GM19328 (cell line): ENCODE results near the gene BTBD17.
"Not testable (repeated sequence)": the region's sequence is repeated elsewhere in the genome, so short reads cannot be mapped to it uniquely, and the experiment has no call there.

Experiments used
- ATAC-seq: cut with Tn5 transposase; IDR thresholded peaks from one replicate; pipeline ENCODE4 v1.9.1; 2021; ENCODE audit warnings: mild to moderate bottlenecking, moderate library complexity; ENCODE audit not compliant: unreplicated experiment

The BTBD17 gene, protein sequence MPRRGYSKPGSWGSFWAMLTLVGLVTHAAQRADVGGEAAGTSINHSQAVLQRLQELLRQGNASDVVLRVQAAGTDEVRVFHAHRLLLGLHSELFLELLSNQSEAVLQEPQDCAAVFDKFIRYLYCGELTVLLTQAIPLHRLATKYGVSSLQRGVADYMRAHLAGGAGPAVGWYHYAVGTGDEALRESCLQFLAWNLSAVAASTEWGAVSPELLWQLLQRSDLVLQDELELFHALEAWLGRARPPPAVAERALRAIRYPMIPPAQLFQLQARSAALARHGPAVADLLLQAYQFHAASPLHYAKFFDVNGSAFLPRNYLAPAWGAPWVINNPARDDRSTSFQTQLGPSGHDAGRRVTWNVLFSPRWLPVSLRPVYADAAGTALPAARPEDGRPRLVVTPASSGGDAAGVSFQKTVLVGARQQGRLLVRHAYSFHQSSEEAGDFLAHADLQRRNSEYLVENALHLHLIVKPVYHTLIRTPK

DNA sequence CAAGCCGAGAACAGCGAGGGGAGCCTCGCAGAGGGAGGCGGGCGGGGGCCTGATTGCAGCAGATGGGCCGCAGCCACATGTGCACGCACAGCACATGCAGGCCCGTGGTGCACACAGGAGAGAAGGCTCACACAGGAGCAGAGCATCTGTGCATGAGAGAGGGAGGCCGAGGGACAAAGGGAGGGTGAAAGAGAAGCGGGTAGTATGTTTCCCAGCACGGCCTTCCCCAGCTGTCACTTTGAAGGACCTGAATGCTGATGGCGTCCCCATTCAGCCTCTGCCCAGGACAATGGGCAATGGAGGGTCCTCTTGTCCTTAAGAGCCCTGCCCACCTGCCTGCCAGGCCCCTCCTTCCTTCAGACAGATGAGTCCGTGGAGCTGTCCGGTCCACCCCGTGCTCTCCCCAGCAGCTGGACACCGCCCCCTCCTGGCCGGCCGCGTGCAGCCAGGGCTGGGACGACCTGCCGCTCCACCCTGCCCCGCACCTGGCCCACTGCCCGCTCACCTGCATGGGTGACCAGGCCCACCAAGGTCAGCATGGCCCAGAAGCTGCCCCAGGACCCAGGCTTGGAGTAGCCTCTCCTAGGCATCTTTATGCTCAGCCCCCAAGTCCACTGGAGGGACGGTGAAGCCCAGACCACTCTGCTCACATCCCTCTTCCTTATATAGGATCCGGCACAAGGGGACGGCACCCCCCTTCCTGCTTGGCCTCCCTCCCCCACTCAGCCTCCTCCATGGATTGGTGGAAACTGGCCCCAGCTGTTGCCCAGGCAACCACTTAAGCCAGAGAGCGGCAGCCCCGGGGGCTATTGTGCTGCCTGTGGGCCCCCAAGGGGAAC, at the start of gene BTBD17:
TSS of gene BTBD17 (minus strand) at position 639 of the 839 bp plus-strand sequence. CDS start at position 590, 49 bp downstream.
- no peak for ATAC-seq

- ATAC-seq, result no peak
Measured at GRCh38 chr17:74410001-74410443, 48.4 kb upstream of the BTBD17 start.

DNA sequence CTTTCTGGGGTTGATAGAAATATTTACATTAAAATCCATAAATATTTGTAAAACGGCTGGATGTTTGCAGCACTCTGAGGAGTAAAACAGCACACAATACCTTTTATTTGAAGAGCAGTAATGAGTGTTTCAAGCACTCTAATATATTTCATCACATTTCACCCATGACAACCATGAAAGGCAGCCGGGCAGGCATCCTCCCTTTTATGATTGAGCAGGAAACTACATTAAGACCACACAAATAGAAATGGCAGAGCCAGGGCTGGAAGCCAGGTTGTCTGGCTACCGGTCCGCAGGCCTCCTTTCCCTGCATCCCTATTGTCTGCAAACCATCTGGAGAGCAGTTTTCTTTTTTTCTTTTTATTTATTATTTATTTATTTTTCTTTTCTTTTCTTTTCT, 47.1 kb upstream of the BTBD17 start:
- no peak for ATAC-seq

GRCh38 chr17:74408262-74408661, 46.6 kb upstream of the BTBD17 start:
- ATAC-seq, result no peak

DNA sequence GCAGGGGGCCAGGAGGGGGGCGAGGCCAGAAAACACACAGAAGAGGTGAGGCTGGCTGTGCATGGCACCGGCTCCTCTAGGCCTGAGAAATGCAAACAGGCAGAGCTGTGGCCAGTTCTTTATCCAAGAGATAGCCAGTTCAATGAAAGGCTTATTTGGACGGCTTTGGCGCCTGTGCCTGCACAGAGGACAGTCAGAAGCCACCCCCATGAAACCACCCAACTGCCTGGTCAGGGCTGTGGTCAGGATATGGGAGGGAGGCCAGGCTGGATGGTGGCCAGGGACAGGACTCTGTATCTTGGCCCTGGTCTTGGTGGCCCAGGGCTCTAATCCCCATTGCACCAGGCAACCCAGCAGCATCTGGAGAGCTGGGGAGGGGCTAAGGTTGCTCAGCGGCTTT, 45.7 kb upstream of the BTBD17 start:
- no peak for ATAC-seq

DNA sequence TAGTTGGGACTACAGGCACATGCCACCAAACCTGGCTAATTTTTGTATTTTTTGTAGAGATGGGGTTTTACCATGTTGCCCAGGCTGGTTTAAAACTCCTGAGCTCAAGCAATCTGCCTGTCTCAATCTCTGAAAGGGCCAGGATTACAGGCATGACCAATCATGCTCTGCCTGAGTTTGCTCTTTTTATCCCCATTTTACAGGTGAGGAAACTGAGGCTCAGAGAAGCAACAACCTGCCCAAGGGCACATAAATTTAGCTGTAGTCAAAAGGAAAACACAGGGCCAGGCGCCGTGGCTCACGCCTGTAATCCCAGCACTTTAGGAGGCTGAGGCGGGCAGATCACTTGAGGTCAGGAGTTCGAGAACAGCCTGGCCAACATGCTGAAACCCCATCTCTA, 43.6 kb upstream of the BTBD17 start:
- not testable (repeated sequence) for ATAC-seq

DNA sequence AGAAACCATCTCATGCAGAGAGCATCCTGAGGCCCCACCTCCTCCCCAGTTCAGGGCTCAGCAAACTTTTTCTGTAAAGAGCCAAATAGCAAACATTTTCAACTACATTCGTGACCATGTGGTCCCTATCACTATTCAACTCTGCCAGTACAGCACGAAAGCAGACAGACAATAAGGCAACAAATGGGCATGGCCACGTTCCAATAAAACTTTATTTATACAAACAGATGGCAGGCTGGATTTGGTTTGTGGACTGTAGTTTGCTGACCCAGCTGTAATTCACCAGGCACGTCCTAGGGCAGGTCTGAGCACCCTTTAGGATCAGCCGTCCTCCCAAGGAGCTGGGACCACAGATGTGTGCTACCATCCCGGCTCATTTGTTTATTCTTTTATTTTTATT, 43.1 kb upstream of the BTBD17 start:
- no peak for ATAC-seq

GRCh38 chr17:74404218-74404617, 42.5 kb upstream of the BTBD17 start:
- ATAC-seq, result no peak

- no peak for ATAC-seq
Measured at GRCh38 chr17:74403512-74404137, 42.0 kb upstream of the BTBD17 start.

DNA sequence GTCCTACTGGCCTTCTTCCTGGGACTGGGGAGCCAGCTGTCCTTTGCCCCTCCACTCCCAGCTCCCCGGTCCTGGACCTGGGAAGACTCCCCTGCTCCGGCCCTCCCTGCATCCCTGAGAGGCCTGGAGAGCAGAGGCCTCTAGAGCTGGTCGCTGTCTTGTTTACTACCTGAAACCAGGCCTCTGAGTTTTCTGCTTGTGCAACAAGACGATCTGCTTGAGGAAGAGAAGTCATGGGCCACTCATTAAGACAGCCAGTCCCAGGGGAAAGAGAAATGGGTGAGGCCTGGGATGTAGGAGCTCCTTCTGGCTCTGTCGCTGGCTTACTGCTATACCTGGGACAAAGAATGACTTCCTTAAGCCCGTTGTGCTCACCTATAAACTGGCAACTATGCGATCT, 40.4 kb upstream of the BTBD17 start:
- no peak for ATAC-seq

DNA sequence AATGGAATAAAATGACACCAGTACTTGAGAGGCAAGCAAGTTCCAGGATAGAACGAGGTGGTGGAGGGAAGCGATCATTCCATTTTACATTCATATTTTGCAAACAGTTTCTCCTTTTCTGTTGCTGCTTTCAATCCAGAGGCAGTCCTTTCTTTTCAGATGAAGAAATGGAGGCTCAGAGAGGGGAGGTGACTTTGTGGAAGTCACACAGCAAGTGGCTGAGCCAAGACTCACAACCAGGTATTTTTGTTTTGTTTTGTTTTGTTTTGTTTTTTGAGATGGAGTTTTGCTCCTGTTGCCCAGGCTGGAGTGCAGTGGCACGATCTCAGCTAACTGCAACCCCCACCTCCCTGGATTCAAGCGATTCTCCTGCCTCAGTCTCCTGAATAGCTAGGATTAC, 34.9 kb upstream of the BTBD17 start:
- ATAC-seq, result no peak

- ATAC-seq, result no peak
Measured at GRCh38 chr17:74394977-74395376, 33.3 kb upstream of the BTBD17 start.

DNA sequence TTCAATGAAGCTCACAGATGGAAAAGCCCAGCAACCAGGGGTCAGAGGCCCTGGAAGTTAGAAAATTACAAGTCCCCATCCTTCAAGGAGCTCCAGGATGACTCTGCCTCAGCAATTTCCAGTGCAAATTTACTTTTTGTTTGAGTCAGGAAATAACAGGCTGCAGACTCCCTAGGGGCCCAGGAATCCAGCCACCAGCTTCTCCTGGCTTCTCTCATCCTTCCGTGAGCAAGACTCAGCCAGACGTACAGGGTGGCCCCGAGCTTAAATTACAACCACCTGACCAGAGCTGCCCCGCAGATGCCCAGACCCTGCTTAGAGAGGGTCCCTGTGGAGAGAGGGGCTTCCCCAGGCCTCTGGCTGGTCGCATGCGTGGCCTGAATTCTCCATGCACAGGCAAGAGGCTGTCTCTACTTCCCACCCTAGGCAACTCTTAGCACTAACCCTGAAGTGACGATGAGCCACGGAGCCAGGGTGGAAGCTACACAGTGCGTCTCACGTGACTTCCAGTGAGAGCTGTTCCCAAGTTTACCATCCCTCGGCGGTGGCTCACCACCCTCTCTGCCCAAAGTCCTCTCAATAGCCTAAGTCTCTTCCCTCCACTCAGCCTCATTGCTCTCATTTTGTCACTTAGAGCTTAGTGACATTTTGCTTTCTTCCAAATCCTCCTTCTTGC, 32.7 kb upstream of the BTBD17 start:
- no peak for ATAC-seq

DNA sequence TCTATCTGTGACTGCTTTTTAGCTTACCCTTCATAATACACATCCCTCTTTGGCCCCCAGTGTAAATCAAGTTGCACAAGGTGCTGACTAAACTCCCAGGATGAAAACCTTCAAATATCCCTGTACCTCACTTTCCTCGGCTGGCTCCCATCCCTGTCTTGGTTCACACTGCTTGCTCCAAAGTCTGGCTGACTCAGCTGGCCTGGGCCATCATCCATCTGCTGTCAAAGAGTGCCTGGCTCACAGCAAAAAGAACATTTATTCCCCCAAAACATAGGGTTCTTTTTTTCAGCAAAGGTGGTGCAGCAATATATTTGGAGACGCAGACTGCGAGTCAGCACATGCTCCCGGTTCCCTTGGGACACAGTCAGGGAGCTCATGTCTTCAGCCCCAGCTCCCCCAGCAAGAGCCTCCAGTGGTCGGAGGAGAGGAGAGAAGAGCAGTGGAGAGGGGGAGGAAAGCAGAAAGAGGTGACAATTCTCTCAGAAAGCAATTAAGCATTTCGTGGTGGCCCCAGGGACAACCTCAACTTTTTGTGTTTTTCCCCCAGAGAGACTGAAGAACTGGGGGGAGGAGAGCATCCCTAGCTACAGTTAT, 31.8 kb upstream of the BTBD17 start:
- no peak for ATAC-seq

DNA sequence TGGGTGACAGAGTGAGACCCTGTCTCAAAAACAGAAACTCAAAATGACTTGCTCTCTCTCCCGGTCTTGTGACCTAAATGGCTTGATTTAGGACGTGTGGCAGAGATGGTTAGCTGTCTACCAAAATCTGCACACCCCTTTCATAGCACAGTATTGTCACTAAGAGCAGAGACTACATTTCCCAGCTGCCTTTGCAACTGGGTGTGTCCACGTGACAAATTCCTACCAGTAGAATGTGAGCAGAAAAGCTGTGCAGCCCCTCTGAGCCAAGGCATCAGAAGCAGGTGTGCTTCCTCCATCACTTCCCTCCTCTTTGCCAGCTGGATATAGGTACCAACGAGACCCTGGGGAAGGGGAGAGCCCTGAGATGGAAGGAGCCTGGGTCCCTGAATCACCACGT, 31.2 kb upstream of the BTBD17 start:
- no peak for ATAC-seq

GRCh38 chr17:74391771-74392170, 30.1 kb upstream of the BTBD17 start:
- ATAC-seq, result no peak

DNA sequence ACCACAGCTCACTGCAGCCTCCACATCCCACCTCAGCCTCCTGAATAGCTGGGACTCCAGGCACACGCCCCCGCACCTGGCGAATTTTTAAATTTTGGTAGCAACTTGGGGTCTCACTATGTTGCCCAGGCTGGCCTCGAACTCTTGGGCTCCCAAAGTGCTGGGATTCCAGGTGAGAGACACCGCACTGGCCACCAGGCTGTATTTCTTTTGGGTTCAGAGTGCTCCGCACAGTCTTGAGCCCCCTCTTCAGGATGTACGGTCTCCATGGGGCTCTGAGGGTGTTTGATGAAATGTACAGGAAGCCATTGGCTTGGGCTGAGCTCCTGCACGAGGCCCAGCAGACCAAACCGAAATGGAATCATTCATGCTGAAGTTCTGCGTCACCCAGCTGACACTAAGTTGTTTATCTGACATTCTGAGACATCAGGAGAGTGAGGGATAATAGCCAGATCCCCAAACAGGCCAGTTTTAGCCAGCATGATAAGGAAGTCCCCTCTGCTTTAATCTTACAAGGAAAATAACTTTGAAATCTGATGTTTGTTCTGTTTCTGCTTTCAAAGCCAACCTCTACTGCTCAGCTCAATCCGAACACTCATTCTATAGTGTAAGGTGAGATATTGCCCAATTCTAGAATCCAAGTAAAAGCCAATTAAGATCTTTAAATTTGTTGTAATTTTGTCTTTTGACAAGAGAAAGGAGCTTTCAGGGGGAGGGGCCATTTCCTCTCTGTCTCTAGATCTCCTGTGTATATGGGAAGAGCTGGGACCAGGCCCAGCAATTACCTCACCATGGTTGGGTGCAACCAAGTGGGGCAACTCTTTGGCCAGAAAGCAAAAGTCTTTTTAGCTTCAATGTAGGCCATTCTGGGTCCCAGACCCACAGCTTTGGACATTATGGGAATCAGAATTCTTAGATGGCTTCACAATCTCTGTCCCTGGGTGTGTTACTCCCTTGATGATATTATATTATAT, 29.3 kb upstream of the BTBD17 start:
- no peak for ATAC-seq

DNA sequence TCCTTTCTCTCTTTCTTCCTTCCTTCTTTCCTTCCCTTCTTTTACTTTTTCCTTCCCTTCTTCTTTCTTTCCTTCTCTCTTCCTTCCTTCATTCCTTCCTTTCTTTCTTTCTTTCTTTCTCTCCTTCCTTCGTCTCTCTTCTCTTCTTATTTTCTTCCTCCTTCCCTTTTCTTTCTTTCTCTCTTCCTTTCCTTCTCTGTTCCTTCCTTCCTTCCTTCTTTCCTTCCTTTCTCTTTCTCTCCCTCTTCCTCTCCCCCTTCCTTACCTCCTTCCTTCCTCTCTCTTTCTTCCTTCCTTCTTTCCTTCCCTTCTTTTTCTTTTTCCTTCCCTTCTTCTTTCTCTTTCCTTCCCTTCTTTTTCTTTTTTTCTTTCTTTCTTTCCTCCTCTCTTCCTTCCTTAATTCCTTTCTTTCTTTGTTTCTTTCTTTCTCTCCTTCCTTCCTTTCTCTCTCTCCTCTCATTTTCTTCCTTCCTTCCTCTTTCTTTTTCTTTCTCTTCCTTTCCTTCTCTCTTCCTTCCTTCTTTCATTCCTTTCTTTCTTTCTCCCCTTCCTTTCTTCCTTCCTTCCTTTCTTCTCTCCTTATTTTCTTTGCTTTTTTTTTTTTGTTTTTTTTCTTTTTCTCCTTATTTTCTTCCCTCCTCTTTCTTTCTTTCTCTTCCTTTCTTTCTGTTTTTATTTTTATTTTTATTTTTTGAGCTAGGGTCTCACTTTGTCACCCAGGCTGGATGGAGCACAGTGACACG, 28.4 kb upstream of the BTBD17 start:
- no peak for ATAC-seq
